ENCODE results near the gene ATP5PB.

Gene ATP5PB

GRCh38 chr1:111507411-111508201 lies 58.3 kb downstream of the ATP5PB start:
- DNase-seq (ENCODE audit: low read depth, low spot score), result no peak

GRCh38 chr1:111509997-111510375 lies 60.7 kb downstream of the ATP5PB start:
- no peak for DNase-seq (ENCODE audit: low read depth, low spot score)

- no peak for DNase-seq (ENCODE audit: low read depth, low spot score)
These were observed 62.1 kb downstream of the ATP5PB start for GRCh38 chr1:111511370-111511769.

Measured in iPS DF 19.7 (cell line).